ENCODE measurements around the gene GPT2. TPM values are rescaled to one million over a fixed set of nuclear protein-coding genes. Genes with fewer than 3 reads are reported as not detected.

GPT2 gene
- total RNA-seq, 2 experiments from 2014 or later, result 0.47 TPM; not detected in 1

DNA sequence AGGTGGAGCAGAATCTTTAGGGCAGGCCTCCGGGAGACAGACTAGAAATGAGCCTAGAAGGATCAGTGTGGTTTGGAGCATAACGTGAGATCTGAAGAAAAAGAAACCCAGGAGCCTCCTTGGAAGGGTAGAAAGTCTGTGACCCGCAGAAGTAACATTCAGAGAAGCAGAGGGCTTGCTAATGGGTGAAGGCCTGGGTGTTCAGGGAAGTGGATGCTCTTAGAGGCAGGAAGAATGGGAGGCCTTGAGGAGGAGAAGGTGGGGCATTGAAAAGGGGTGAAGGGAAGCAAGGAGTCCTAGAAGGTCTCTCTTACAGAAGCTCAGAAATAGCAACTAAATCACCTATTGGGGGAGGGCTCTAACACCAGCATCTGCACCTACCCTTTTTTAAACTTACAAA, 20.3 kb downstream of the GPT2 start:
- TF ChIP-seq, protein P1, sequence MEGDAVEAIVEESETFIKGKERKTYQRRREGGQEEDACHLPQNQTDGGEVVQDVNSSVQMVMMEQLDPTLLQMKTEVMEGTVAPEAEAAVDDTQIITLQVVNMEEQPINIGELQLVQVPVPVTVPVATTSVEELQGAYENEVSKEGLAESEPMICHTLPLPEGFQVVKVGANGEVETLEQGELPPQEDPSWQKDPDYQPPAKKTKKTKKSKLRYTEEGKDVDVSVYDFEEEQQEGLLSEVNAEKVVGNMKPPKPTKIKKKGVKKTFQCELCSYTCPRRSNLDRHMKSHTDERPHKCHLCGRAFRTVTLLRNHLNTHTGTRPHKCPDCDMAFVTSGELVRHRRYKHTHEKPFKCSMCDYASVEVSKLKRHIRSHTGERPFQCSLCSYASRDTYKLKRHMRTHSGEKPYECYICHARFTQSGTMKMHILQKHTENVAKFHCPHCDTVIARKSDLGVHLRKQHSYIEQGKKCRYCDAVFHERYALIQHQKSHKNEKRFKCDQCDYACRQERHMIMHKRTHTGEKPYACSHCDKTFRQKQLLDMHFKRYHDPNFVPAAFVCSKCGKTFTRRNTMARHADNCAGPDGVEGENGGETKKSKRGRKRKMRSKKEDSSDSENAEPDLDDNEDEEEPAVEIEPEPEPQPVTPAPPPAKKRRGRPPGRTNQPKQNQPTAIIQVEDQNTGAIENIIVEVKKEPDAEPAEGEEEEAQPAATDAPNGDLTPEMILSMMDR (IDR thresholded peaks at IDR 0.05), result no peak
- no peak overlapping the region for H3K4me3 ChIP-seq (ENCODE audit: low read length)
- ChIA-PET CTCF (no interaction called here), POLR2A (no interaction called here)
- H3K27me3 ChIP-seq (ENCODE audit: control insufficient read depth in 1 of 2, insufficient read depth in 2 of 2, low read length in 2 of 2), result no peaks in the 10 kb centered on the region
- H3K27ac ChIP-seq (ENCODE audit: low read depth in 1 of 2, low read length in 2 of 2), result no peak overlapping the region
- H3K36me3 ChIP-seq (ENCODE audit: insufficient read depth, low read length), result no peaks in the 10 kb centered on the region
- Mint-ChIP-seq H3K27me3 (no peaks in the 10 kb centered on the region), H3K4me1 (ENCODE audit: low read depth) (no peaks in the 10 kb centered on the region), H3K4me3 (no peak overlapping the region), H3K9me3 (no peaks in the 10 kb centered on the region), H3K36me3 (ENCODE audit: low read depth) (no peaks in the 10 kb centered on the region), H3K27ac (no peak overlapping the region)
- DNase-seq, result no peak
- ATAC-seq (ENCODE audit: poor library complexity), result no peak
- no peaks in the 10 kb centered on the region for H3K9me3 ChIP-seq (ENCODE audit: control insufficient read depth in 1 of 2, insufficient read depth in 1 of 2, low read length in 2 of 2)
- intact Hi-C loops (cut with DNase I, micrococcal nuclease), result no loop called here
- H3K4me1 ChIP-seq (ENCODE audit: insufficient read depth, low read length), result no peaks in the 10 kb centered on the region

DNA sequence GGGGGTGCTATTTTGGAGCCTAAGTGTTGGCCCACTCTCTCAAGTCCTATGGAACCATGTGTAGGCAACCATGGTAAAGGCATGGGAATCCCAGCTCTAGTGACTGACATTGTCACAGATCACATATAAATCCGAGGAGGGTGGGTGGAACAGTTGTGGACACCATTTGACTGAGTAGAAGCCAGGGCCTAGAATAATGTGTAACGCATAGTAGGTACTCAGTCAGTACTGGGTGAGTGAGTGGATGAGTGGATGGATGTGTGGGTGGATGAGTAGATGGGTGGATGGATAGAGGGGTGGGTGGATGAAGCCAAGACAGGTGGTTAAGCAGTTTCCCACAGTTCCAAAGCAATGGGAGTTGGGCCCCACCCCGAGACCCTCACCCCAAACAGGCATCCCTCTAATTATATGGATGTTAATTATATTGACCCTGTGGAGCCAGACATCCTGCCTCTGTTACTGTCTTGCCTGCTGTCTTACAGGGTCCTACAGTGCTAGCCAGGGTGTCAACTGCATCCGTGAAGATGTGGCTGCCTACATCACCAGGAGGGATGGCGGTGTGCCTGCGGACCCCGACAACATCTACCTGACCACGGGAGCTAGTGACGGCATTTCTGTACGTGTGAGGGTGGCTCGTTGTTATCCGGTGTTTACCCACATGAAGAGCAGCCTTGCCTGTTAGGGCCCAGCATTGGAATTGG, 22.3 kb downstream of the GPT2 start:
- Histone ChIP-seq H3K9me3 (ENCODE audit: control insufficient read depth in 1 of 2, insufficient read depth in 1 of 2, low read length in 2 of 2) (no peaks in the 10 kb centered on the region), H3K27ac (ENCODE audit: low read depth in 1 of 2, low read length in 2 of 2) (no peak overlapping the region), H3K4me1 (ENCODE audit: insufficient read depth, low read length) (no peaks in the 10 kb centered on the region), H3K4me3 (ENCODE audit: low read length) (no peak overlapping the region), H3K36me3 (ENCODE audit: insufficient read depth, low read length) (no peaks in the 10 kb centered on the region), H3K27me3 (ENCODE audit: control insufficient read depth in 1 of 2, insufficient read depth in 2 of 2, low read length in 2 of 2) (no peaks in the 10 kb centered on the region)
- CTCF ChIA-PET, result no interaction called here
- ATAC-seq (ENCODE audit: poor library complexity) (no peak), DNase-seq (no peak)
- H3K36me3 Mint-ChIP-seq (ENCODE audit: low read depth), result no peaks in the 10 kb centered on the region
- TF ChIP-seq, protein P1 (IDR thresholded peaks at IDR 0.05), result no peak
- H3K9me3 Mint-ChIP-seq, result no peaks in the 10 kb centered on the region
- H3K4me3 Mint-ChIP-seq, result no peak overlapping the region
- no peaks in the 10 kb centered on the region for H3K27me3 Mint-ChIP-seq
- POLR2A ChIA-PET, result no interaction called here
- intact Hi-C loops (cut with DNase I, micrococcal nuclease), result loop anchor here (5.0 kb wide), 1 partner anchor 354 kb away; no protein-coding TSS in a partner anchor
- H3K4me1 Mint-ChIP-seq (ENCODE audit: low read depth), result no peaks in the 10 kb centered on the region
- H3K27ac Mint-ChIP-seq, result no peak overlapping the region

DNA sequence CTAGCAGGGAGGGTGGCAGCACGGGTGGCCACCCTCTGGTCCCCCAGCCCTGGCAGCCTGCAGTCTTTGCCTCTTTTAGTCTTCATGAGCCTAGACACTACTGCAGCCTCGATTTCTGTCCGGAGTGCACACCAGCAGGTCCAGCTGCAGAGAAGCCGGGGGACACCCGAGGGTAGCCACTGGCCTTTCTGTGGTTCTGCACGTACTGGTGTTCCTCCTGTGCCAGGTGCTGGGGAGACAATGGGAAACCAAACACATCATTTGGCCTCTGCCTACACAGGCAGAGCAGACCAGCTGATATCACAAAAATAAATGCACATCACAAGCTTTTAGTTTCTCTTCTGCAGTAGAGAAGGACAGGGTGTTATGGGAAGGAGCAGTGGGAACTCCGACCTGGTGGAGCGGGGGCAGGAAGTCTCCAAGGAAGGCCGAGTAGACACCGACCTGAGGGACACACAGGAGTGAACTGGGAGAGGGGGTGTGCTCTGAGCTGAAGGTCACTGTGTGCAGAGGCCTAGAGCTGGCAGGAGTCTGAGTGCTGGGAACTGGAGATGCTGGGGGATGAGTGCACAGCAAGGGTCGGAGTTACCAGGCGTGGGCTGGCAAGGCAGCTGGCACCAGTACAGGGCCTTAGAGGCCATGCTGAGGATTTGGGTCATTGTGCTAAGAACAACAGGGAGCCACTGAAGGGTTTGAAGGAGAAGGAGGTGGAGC, 23.1 kb downstream of the GPT2 start:
- POLR2A ChIA-PET, result no interaction called here
- H3K9me3 Mint-ChIP-seq, result no peaks in the 10 kb centered on the region
- DNase-seq (no peak), ATAC-seq (ENCODE audit: poor library complexity) (no peak)
- Histone ChIP-seq H3K4me3 (ENCODE audit: low read length) (no peak overlapping the region), H3K36me3 (ENCODE audit: insufficient read depth, low read length) (no peaks in the 10 kb centered on the region), H3K27ac (ENCODE audit: low read depth in 1 of 2, low read length in 2 of 2) (no peak overlapping the region), H3K9me3 (ENCODE audit: control insufficient read depth in 1 of 2, insufficient read depth in 1 of 2, low read length in 2 of 2) (no peaks in the 10 kb centered on the region), H3K4me1 (ENCODE audit: insufficient read depth, low read length) (no peaks in the 10 kb centered on the region), H3K27me3 (ENCODE audit: control insufficient read depth in 1 of 2, insufficient read depth in 2 of 2, low read length in 2 of 2) (no peaks in the 10 kb centered on the region)
- CTCF ChIA-PET, result no interaction called here
- TF ChIP-seq, protein P1 (IDR thresholded peaks at IDR 0.05), result no peak
- no peak overlapping the region for H3K4me3 Mint-ChIP-seq
- no peaks in the 10 kb centered on the region for H3K36me3 Mint-ChIP-seq (ENCODE audit: low read depth)
- intact Hi-C loops (cut with DNase I, micrococcal nuclease), result loop anchor here (5.0 kb wide), 1 partner anchor 355 kb away; no protein-coding TSS in a partner anchor
- no peaks in the 10 kb centered on the region for H3K4me1 Mint-ChIP-seq (ENCODE audit: low read depth)
- no peak overlapping the region for H3K27ac Mint-ChIP-seq
- H3K27me3 Mint-ChIP-seq, result no peaks in the 10 kb centered on the region
